ENCODE results near the gene RCL1.

The RCL1 gene

GRCh38 chr9:4837261-4838188, 44.8 kb downstream of the RCL1 start:
- H3K79me2 ChIP-seq (ENCODE audit: insufficient read depth, low read length), result no peaks in the 10 kb centered on the region
- no peaks in the 10 kb centered on the region for H4K20me1 ChIP-seq (ENCODE audit: insufficient read depth, low read length)
- no peaks in the 10 kb centered on the region for H3F3A ChIP-seq (ENCODE audit: insufficient read depth, low read length)
- H3K36me3 ChIP-seq (ENCODE audit: insufficient read depth, low read length), result peaks cover 70% of the 10 kb centered on the region
- H3K9me3 ChIP-seq (ENCODE audit: low read length), result no peaks in the 10 kb centered on the region
- no peak overlapping the region for H3K4me2 ChIP-seq (ENCODE audit: low read length)
- H3K9me2 ChIP-seq (ENCODE audit: low read depth, low read length), result no peaks in the 10 kb centered on the region
- TF ChIP-seq, protein P1, sequence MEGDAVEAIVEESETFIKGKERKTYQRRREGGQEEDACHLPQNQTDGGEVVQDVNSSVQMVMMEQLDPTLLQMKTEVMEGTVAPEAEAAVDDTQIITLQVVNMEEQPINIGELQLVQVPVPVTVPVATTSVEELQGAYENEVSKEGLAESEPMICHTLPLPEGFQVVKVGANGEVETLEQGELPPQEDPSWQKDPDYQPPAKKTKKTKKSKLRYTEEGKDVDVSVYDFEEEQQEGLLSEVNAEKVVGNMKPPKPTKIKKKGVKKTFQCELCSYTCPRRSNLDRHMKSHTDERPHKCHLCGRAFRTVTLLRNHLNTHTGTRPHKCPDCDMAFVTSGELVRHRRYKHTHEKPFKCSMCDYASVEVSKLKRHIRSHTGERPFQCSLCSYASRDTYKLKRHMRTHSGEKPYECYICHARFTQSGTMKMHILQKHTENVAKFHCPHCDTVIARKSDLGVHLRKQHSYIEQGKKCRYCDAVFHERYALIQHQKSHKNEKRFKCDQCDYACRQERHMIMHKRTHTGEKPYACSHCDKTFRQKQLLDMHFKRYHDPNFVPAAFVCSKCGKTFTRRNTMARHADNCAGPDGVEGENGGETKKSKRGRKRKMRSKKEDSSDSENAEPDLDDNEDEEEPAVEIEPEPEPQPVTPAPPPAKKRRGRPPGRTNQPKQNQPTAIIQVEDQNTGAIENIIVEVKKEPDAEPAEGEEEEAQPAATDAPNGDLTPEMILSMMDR (IDR thresholded peaks at IDR 0.05; ENCODE audit: low read length), result no peak
- TF ChIP-seq EZH2 (IDR thresholded peaks at IDR 0.05; ENCODE audit: borderline replicate concordance, low read length), result no peak
- no peak overlapping the region for H2AFZ ChIP-seq (ENCODE audit: low read length)
- no peaks in the 10 kb centered on the region for H3K27me3 ChIP-seq (ENCODE audit: insufficient read depth, low read length)
- no peak overlapping the region for H3K9ac ChIP-seq (ENCODE audit: low read length)
- peaks cover 4% of the 10 kb centered on the region for H3K4me1 ChIP-seq (ENCODE audit: insufficient read depth, low read length, severe bottlenecking)
- H3K27ac ChIP-seq (ENCODE audit: low read depth, low read length, poor library complexity, severe bottlenecking), result no peak overlapping the region
- H3K4me3 ChIP-seq (ENCODE audit: low read depth, low read length, poor library complexity, severe bottlenecking), result no peak overlapping the region

DNA sequence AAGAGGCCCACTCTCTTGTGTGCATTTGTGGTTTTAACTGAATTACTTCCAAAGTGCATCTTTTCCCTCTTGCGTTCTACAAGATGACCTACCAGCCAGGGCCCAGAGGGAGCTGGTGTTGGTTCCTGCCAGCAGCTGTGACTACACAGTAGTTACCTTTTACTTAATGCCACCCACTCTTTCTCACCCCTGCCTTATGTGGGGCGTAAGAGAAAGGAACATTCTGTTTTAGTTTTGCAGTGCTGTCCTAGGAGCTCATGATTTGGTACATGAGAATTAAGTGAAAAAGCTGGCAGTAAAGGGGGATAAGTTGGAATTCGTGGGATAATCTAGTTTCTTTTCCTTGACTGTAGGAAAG, 45.4 kb downstream of the RCL1 start:
- no peak overlapping the region for H3K9ac ChIP-seq (ENCODE audit: low read length)

GRCh38 chr9:4839470-4839912, 46.7 kb downstream of the RCL1 start:
- H4K20me1 ChIP-seq (ENCODE audit: insufficient read depth, low read length), result no peaks in the 10 kb centered on the region
- TF ChIP-seq, protein P1 (IDR thresholded peaks at IDR 0.05; ENCODE audit: low read length), result no peak
- no peak for TF ChIP-seq EZH2 (IDR thresholded peaks at IDR 0.05; ENCODE audit: borderline replicate concordance, low read length)
- no peak overlapping the region for H3K4me2 ChIP-seq (ENCODE audit: low read length)
- no peak overlapping the region for H3K9ac ChIP-seq (ENCODE audit: low read length)
- no peaks in the 10 kb centered on the region for H3K9me3 ChIP-seq (ENCODE audit: low read length)
- no peaks in the 10 kb centered on the region for H3K79me2 ChIP-seq (ENCODE audit: insufficient read depth, low read length)
- H3K36me3 ChIP-seq (ENCODE audit: insufficient read depth, low read length), result peaks cover 68% of the 10 kb centered on the region
- H3K27me3 ChIP-seq (ENCODE audit: insufficient read depth, low read length), result no peaks in the 10 kb centered on the region
- H3F3A ChIP-seq (ENCODE audit: insufficient read depth, low read length), result no peaks in the 10 kb centered on the region
- peaks cover 4% of the 10 kb centered on the region for H3K4me1 ChIP-seq (ENCODE audit: insufficient read depth, low read length, severe bottlenecking)
- no peaks in the 10 kb centered on the region for H3K9me2 ChIP-seq (ENCODE audit: low read depth, low read length)
- no peak overlapping the region for H3K4me3 ChIP-seq (ENCODE audit: low read depth, low read length, poor library complexity, severe bottlenecking)
- no peak overlapping the region for H3K27ac ChIP-seq (ENCODE audit: low read depth, low read length, poor library complexity, severe bottlenecking)
- H2AFZ ChIP-seq (ENCODE audit: low read length), result no peak overlapping the region

More for the DNA sequence above, 45.4 kb downstream of the RCL1 start:
- H3F3A ChIP-seq (ENCODE audit: insufficient read depth, low read length), result no peaks in the 10 kb centered on the region
- no peak overlapping the region for H3K27ac ChIP-seq (ENCODE audit: low read depth, low read length, poor library complexity, severe bottlenecking)
- no peaks in the 10 kb centered on the region for H4K20me1 ChIP-seq (ENCODE audit: insufficient read depth, low read length)
- H2AFZ ChIP-seq (ENCODE audit: low read length), result no peak overlapping the region
- no peaks in the 10 kb centered on the region for H3K27me3 ChIP-seq (ENCODE audit: insufficient read depth, low read length)
- peaks cover 4% of the 10 kb centered on the region for H3K4me1 ChIP-seq (ENCODE audit: insufficient read depth, low read length, severe bottlenecking)
- no peak overlapping the region for H3K4me3 ChIP-seq (ENCODE audit: low read depth, low read length, poor library complexity, severe bottlenecking)
- H3K4me2 ChIP-seq (ENCODE audit: low read length), result no peak overlapping the region
- no peaks in the 10 kb centered on the region for H3K9me2 ChIP-seq (ENCODE audit: low read depth, low read length)
- no peak for TF ChIP-seq EZH2 (IDR thresholded peaks at IDR 0.05; ENCODE audit: borderline replicate concordance, low read length)
- TF ChIP-seq, protein P1 (IDR thresholded peaks at IDR 0.05; ENCODE audit: low read length), result no peak
- peaks cover 69% of the 10 kb centered on the region for H3K36me3 ChIP-seq (ENCODE audit: insufficient read depth, low read length)
- no peaks in the 10 kb centered on the region for H3K79me2 ChIP-seq (ENCODE audit: insufficient read depth, low read length)
- no peaks in the 10 kb centered on the region for H3K9me3 ChIP-seq (ENCODE audit: low read length)
